SHP77 (cell line): ENCODE data around the gene RPL23.

ENCODE experiments used
- DNase-seq, 2 experiments: peaks; one replicate each; lab custom pipeline; 2025; lab: John Stamatoyannopoulos, UW

Gene RPL23

GRCh38 chr17:38798614-38799500 lies 54.7 kb downstream of the RPL23 start:
- peak in 1 of 2 experiments; percentile 16 for DNase-seq
